ENCODE data around the gene CAST.

DNA sequence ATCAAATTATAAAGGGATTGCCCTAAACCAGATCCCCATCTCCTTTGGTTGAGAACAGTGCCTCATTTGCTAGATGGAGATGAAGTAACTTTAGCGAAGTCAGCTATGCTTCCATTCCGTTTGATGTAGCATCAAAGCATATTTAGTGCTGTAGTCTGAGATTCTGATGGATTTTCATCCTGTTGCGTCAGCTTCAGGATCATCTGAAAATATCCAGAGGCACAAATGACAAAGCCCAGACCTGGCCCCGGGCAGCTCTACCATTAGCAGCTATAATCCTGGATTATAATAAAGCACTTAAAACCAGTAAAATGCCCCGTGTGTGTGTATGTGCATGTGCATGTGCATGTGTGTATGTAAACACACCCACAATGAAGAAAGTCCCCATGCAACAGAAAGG, 100.8 kb downstream of the CAST start:
- TF ChIP-seq CTCF (IDR thresholded peaks at IDR 0.05): no peak
- no peak for TF ChIP-seq POLR2A (IDR thresholded peaks at IDR 0.05)
